ENCODE results near the gene SECTM1.
"Not testable (repeated sequence)": the region's sequence is repeated elsewhere in the genome, so short reads cannot be mapped to it uniquely, and the experiment has no call there.

SECTM1 gene

GRCh38 chr17:82367724-82368524 lies 34.4 kb upstream of the SECTM1 start:
- DNase-seq, result peak; percentile 41

DNA sequence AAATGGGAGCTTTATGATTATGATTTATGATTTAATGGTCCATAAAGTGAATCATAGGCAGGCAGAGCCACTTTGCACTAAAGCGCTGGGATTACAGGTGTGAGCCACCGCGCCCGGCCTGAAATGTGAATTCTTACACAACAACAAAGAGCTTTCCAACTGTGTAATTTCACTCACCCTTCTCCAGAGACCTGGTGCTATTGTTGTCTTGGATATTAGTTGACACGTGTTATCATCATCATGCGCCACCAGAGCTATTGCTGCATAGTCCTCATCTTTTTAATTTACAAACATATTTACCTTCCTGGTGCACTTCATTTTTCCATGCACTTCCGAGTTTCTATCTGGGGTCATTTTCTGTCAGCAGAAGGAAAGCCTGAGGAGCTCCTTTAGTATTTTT lies 33.2 kb upstream of the SECTM1 start:
- DNase-seq, result no peak

GRCh38 chr17:82365606-82366295 lies 32.2 kb upstream of the SECTM1 start:
- no peak for DNase-seq

DNA sequence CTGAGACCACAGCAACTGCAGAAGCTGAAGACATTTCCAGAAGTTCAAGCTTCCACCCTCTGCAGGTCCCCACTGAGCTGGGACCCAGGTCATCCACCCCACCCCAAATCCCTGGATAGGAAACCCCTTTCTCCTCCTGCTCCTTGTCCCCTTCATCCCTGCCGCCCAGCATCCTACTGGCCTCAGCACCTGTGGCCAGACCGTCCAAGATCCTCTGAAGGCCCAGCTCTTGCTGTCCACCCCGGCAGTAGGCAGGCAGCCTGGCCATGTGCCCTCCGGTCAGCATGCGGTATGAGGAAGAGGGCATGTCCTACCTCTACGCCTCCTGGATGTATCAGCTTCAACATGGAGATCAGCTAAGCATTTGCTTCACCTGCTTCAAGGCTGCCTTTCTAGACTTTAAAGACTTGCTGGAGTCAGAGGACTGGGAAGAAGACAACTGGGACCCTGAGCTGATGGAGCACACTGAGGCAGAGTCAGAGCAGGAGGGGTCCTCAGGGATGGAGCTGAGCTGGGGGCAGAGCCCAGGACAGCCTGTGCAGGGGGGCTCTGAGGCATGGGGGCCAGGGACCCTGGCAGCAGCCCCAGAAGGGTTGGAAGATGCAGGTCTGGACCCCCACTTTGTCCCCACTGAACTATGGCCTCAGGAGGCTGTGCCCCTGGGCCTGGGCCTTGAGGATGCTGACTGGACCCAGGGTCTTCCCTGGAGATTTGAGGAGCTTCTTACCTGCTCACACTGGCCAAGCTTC lies 28.5 kb upstream of the SECTM1 start:
- no peak for DNase-seq

DNA sequence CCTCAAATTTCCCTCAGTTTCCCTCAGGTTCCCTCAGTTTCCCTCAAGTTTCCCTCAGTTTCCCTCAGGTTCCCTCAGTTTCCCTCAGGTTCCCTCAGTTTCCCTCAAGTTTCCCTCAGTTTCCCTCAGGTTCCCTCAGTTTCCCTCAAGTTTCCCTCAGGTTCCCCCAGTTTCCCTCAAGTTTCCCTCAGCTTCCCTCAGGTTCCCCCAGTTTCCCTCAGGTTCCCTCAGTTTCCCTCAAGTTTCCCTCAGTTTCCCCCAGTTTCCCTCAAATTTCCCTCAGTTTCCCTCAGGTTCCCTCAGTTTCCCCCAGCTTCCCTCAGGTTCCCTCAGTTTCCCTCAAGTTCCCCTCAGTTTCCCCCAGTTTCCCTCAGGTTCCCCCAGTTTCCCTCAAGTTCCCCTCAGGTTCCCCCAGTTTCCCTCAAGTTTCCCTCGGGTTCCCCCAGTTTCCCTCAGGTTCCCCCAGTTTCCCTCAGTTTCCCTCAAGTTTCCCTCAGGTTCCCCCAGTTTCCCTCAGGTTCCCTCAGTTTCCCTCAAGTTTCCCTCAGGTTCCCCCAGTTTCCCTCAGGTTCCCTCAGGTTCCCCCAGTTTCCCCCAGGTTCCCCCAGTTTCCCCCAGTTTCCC lies 26.0 kb upstream of the SECTM1 start:
- DNase-seq, result not testable (repeated sequence)

DNA sequence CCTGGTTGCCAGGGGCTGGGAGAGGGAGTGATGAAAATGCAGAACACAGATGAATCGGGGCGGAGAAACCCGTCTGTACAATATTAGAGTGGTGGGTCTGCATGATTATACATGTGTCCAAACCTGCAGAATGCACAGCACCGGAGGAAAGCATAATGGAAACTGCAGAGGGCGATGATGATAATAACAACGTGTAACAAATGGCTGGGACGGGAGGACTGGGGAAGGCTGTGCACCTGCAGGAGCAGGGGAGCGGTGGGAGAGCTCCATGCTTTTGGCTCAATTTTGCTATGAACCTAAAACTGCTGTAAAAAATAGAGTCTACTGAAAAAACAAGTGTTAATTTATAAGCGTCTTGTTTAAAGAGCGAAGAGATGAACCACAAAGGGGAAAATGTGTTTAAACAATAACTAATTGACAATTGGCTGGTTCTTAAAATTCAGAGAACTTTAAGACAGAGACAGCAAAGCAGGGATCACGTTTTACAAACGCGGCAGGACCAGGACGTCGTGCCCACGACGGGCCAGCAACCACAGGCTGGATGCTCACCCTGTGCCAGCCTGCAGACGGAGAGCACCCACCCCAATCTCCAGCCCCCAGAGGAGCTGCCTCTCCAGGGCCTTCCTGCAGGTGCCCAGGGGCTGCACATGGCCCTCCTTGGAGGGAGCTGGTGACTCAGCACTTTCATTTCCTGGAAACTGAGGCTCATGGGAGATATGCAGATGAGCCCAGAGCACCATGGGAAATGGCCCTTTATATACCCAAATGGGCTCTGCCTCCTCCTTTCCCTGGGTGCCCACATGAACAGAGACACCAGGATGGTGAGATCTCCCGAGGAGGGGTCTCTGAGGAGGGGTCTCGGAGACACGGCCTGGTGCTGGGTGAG lies 25.1 kb upstream of the SECTM1 start, which contains the start of gene TEX19:
Gene TEX19 (plus strand): TSS at position 783 of the 886 bp plus-strand sequence. CDS start 2,904 bp downstream, outside the sequence.
- peak; percentile 32 for DNase-seq

DNA sequence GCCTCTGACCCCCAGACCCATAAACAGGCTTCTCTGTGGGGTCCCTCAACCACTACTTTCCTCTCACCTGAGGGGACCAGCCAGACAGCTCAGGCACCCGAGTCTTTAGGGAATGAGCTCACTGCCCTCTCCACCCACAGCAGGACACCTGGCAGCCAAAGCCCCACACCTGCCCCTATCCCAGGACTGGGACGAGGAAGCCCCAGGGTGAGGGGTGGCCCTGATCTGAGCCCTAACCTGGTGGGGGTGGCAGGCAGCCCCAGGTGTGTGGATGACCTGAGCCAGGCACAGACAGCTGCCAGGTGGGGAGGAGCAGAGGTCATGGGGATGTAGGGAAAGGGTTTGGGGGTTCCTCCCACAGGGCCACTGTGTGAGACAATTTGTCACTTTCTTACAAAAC lies 23.8 kb upstream of the SECTM1 start:
- no peak for DNase-seq

DNA sequence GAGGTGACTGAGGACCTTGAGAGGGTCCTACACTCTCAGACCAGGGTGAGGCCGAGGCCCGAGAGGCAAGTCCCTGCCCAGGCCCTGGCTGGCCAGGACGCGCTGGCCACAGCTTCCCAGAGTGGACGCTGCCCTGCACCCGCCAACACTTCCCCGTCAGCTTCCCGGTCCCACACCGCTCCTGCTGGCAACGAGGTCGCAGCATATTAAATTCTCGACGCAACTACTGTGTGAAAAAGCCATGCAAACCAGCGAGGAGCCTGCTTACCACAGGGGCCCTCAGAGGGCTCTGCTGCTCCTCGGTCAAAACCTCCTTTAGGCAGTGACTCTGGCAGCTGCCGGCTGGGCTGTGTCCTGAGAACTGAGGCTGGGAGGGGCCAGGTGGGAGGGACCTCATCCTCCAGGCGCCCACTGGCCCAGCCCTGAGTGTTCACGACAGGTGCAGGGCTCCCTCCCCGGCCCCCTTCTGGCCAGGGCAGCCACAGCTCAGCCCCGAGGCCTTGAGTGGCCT lies 23.3 kb upstream of the SECTM1 start:
- no peak for DNase-seq

DNA sequence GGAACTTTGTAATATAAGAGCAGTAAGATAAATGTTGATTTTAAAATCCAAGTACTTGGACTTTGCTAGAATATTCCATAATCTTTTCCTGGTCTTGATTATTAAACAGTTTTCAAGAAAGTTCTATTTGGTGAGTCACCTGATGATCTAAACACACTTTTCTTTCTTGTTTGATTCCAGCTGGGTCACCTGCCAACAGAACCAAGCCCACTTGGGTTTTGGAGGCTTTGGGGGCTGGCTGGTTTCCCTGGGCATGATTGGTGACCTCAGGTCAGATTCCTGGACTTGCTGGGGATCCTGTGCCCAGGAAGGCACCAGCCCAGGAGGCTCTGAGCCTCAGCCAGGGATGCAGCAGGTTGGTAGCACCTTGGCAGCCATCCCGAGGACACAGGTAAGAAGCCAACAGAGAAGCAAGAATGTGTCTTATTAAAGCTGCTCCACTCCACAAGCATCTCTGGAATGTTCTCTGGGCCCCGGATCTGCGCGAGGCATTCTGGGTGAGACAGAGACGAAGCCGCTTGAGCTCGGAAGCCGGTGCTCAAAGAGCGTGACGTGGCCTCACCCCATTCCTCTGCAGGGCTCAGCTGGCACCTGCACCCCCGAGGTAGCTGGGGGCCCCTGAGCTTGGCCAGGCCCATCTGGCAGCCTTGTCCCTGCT lies 22.3 kb upstream of the SECTM1 start:
- no peak for DNase-seq

- DNase-seq, result no peak
Measured at GRCh38 chr17:82354804-82355308, 21.3 kb upstream of the SECTM1 start.

DNA sequence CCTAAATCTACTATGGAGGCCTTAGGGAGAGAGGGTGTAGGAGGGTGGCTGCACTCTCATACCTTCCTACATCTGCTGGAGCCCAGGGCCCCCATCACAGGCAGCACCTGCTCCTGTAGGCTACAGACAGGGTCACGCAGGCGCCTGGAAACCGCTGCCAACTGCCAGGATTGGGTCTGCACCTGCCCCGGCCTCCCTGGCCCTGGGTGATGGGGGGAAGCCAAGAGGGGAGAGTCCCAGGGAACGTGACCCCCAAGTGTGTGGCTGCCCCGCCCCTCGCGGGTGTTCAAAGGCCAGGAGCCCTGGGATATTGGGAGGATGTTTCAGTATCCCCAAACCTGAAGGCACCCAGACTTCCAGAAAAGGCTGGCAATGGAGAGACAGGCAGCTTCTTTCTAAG lies 19.9 kb upstream of the SECTM1 start:
- no peak for DNase-seq

GRCh38 chr17:82351713-82352488 lies 18.3 kb upstream of the SECTM1 start:
- DNase-seq, result peak; percentile 84

GRCh38 chr17:82351254-82351712 lies 17.7 kb upstream of the SECTM1 start:
- DNase-seq, result no peak

DNA sequence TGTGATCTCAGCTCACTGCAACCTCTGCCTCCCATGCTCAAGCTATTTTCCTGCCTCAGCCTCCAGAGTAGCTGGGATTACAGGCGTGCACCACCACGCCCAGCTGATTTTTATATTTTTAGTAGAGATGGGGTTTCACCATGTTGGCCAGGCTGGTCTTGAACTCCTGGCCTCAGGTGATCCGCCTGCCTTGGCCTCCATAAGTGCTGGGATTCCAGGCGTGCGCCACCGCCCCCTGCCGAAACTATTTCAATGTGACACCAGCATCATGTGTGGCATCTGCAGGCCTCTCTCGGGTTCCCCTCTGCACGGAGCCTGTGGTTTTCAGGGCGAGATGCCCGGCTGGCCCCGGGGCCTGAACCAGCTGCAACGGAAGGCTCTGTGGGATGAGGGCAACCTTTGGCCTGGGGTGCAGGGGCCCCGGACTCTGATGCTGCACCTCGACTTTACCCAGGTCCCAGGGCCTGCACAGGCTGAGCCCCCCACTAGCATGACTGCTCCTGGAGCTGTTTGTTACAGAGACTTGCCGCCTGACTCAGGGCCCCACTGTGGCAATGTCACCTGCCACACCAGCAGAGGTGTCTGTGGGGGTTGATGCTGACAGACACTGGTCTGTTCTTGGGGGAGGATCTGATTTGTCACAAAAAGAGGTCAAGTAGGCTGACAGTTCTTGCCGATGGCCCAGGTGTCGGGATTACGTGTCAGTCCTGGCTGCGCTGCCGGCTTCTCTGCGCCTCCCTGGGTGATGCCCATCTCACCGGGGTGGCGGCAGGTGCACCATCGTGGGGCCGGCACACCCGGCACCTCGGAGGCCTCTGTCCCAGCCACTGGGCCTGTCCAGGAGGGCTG lies 16.8 kb upstream of the SECTM1 start:
- DNase-seq, result no peak

DNA sequence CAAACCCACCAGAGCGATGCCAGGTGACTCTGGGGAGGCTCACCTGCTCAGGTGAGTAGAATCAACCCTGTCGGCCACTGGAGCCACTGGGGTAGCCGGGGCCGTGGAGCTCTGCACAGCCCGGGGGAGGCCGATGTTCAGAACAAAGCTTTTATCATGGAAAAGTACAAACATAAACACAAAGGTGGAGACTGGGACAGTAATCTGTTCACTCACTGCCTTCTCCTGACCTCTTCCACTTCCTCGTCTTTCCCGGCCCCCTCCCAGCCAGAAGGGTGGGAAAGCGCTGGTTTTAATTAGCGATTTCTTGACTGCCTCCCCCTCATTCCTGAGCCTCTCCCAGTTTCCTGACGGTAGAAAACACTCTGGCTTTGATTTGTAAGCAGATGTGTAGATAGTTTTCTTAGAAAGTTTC lies 15.7 kb upstream of the SECTM1 start:
- no peak for DNase-seq

DNA sequence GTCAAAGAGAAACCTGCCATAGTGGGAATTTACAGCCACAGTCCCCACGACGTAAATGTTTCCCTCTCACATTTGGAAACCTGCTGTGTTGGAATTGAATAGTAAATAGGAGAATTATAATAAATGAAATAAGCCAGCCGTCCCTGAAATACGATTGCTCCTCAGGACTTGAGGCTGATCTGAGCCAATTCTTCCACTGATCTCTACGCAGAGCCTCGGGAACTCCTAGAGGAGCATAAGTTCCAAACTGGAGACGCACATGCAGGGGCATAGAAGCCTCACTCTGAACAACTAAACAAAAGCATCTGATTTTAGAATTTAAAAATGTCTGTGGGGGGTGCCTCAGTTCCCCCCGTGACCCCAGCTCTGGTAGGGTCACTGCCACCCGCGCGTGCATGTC lies 15.3 kb upstream of the SECTM1 start:
- DNase-seq, result no peak

DNA sequence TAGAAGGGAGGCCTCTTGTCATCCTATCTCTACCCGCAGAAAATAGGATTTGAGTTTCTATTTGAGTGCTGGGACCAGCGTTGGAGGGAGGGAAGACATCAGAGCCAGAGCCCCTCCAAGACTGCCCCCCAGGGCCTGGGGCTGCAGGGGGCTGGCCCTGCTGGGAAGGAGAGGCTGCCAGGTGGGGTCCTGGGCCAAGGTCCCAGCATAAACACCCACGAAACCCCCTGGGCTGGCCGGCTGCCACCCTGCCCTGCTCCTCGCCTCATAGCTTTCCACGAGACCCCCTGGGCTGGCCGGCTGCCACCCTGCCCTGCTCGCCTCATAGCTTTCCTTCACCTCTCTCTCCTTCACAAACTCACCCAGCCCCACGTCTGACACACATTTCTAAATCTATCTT lies 14.9 kb upstream of the SECTM1 start:
- no peak for DNase-seq

GRCh38 chr17:82347994-82348393 lies 14.4 kb upstream of the SECTM1 start:
- DNase-seq, result not testable (repeated sequence)

Data from EL (cell line).